ENCODE measurements around the gene DYNC1H1. TPM values are rescaled to one million over a fixed set of nuclear protein-coding genes. Genes with fewer than 3 reads are reported as not detected.

Gene DYNC1H1
- total RNA-seq, 1 experiment from 2014 or later: 361 TPM

DNA sequence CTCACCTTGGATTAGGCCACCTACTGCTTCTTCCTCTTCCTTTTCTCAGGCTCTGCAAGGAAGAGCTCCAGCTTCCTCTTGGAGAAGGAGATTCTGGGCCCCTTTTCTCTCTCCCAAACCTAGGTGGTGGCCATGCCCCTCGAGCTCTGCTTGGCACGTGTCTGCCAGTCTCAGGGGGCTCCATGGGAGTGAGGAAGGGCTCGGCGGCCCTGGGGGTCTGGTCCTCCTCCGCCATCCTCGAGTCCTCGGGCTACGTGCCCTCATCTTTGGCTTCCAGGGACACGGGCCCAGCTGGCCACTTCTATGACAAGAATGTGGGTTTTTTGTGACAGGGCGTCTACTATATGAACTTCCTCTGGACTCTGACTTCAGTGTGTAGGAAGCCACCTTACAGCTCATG is 88.1 kb downstream of the DYNC1H1 start:
- H3K27ac ChIP-seq (ENCODE audit: low read depth, low read length): no peak overlapping the region
- ChIA-PET POLR2A (no interaction called here), CTCF (no interaction called here), RAD21 (ENCODE audit: low non-redundant PET in 1 of 2, low total read pairs in 2 of 2, uncharacterized antibody in 2 of 2, unreplicated experiment in 2 of 2) (no interaction called here)
- no peaks in the 10 kb centered on the region for H3K9me3 ChIP-seq (ENCODE audit: control insufficient read depth in 1 of 2, insufficient read depth in 1 of 2, low read depth in 1 of 2, low read length in 2 of 2)
- ATAC-seq: no peak
- no peaks in the 10 kb centered on the region for H3K4me1 ChIP-seq (ENCODE audit: control insufficient read depth in 1 of 2, insufficient read depth in 2 of 2, low read length in 2 of 2)
- no peaks in the 10 kb centered on the region for H3K79me2 ChIP-seq (ENCODE audit: insufficient read depth, low read length)
- BruUV-seq (replicated peaks): no TSS peak
- H3K36me3 ChIP-seq (ENCODE audit: control insufficient read depth in 1 of 2, insufficient read depth in 2 of 2, low read length in 2 of 2): peaks cover 28 to 31% of the 10 kb centered on the region in 2 experiments
- TF ChIP-seq ZNF274 (IDR thresholded peaks at IDR 0.05; ENCODE audit: low read depth, low read length): no peak
- TF ChIP-seq REST (IDR thresholded peaks at IDR 0.05; ENCODE audit: low read depth): no peak
- no peak for TF ChIP-seq POLR2AphosphoS5 (IDR thresholded peaks at IDR 0.05; ENCODE audit: low read depth, low read length)
- TF ChIP-seq, protein P1, sequence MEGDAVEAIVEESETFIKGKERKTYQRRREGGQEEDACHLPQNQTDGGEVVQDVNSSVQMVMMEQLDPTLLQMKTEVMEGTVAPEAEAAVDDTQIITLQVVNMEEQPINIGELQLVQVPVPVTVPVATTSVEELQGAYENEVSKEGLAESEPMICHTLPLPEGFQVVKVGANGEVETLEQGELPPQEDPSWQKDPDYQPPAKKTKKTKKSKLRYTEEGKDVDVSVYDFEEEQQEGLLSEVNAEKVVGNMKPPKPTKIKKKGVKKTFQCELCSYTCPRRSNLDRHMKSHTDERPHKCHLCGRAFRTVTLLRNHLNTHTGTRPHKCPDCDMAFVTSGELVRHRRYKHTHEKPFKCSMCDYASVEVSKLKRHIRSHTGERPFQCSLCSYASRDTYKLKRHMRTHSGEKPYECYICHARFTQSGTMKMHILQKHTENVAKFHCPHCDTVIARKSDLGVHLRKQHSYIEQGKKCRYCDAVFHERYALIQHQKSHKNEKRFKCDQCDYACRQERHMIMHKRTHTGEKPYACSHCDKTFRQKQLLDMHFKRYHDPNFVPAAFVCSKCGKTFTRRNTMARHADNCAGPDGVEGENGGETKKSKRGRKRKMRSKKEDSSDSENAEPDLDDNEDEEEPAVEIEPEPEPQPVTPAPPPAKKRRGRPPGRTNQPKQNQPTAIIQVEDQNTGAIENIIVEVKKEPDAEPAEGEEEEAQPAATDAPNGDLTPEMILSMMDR (IDR thresholded peaks at IDR 0.05 in 2 of 3, conservative IDR thresholded peaks at IDR 0.05 in 1 of 3; ENCODE audit: borderline replicate concordance in 1 of 3, insufficient read depth in 1 of 3, low read depth in 2 of 3, low read length in 2 of 3): no peak
- TF ChIP-seq POLR2A (IDR thresholded peaks at IDR 0.05; ENCODE audit: borderline replicate concordance, extremely low read depth, insufficient read depth, insufficient read length): no peak
- no peak for TF ChIP-seq EGR1 (IDR thresholded peaks at IDR 0.05; ENCODE audit: low read depth)
- TF ChIP-seq YY1 (IDR thresholded peaks at IDR 0.05; ENCODE audit: extremely low read depth, insufficient replicate concordance, low read depth, low read length): no peak
- TF ChIP-seq EZH2phosphoT487 (IDR thresholded peaks at IDR 0.05; ENCODE audit: borderline replicate concordance): no peak
- TF ChIP-seq EZH2 (IDR thresholded peaks at IDR 0.05): no peak
- no peak for TF ChIP-seq CBX3 (IDR thresholded peaks at IDR 0.05; ENCODE audit: low read depth)
- no peak for TF ChIP-seq FOSL1 (IDR thresholded peaks at IDR 0.05; ENCODE audit: low read depth)
- TF ChIP-seq JUND (IDR thresholded peaks at IDR 0.05): no peak
- no peak for TF ChIP-seq RAD21 (IDR thresholded peaks at IDR 0.05; ENCODE audit: low read depth)
- no peak for TF ChIP-seq MAX (IDR thresholded peaks at IDR 0.05)
- no peak for TF ChIP-seq TCF7L2 (IDR thresholded peaks at IDR 0.05; ENCODE audit: borderline replicate concordance, extremely low read depth, insufficient read depth, insufficient read length)
- no peak for TF ChIP-seq ELF1 (IDR thresholded peaks at IDR 0.05; ENCODE audit: borderline replicate concordance, low read depth)
- TF ChIP-seq ATF3 (IDR thresholded peaks at IDR 0.05): no peak
- TF ChIP-seq ZFX (IDR thresholded peaks at IDR 0.05): no peak
- no peak overlapping the region for H3K4me3 ChIP-seq (replicated peaks in 1 of 2; ENCODE audit: low read depth in 1 of 2, low read length in 2 of 2)
- no peaks in the 10 kb centered on the region for H4K20me1 ChIP-seq (ENCODE audit: insufficient read depth)
- intact Hi-C loops (cut with micrococcal nuclease): no loop called here
- no peaks in the 10 kb centered on the region for H3K9me2 ChIP-seq (ENCODE audit: insufficient read depth)
- H3K27me3 ChIP-seq (ENCODE audit: insufficient read depth, low read length): no peaks in the 10 kb centered on the region
- no peak overlapping the region for H3K4me2 ChIP-seq (ENCODE audit: low read length)
- no peak overlapping the region for H3K9ac ChIP-seq (ENCODE audit: low read length)
- DNase-seq (ENCODE audit: low read depth, low spot score): no peak
- H2AFZ ChIP-seq (ENCODE audit: low read depth, low read length, poor library complexity, severe bottlenecking): no peak overlapping the region

Measured in HCT116 (cell line).